HL-60 (cell line): ENCODE measurements around the gene TBC1D14.

Experiments used
- CTCF ChIP-seq: IDR thresholded peaks from one replicate; pipeline ENCODE4 v1.5.1; 2011; ENCODE audit warnings: low read length, control low read depth, inconsistent platforms; ENCODE audit not compliant: insufficient read depth
- GABPA ChIP-seq: IDR thresholded peaks from 2 replicates; pipeline ENCODE4 v1.6.1; 2012; ENCODE audit warnings: low read depth
- POLR2AphosphoS5 ChIP-seq: IDR thresholded peaks from 2 replicates; pipeline ENCODE4 v1.6.1; 2012; ENCODE audit warnings: low read depth

GRCh38 chr4:6898763-6899162, 10.9 kb upstream of the TBC1D14 start:
- TF ChIP-seq CTCF (no peak), GABPA (no peak), POLR2AphosphoS5 (no peak)
